ENCODE data around the gene THADA.

Gene THADA

DNA sequence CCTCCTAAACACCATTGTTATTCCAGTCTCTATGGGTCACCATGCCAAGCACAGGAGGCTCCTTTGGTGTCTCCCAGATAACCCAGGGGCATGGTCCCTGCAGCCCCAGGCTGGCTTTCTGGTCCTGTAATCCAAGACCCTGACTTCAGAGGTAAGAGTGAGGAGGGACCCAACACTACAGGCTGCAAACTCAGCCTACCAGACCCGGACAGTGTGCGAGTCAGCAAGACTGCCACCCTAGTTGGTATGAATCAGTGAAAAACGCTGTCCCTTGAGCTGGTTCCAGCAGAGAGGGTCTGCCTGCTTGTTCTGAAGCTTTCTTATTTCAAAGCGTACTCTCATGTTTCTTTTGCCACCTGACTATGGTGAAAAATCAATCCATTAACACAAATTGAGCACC lies 321.8 kb downstream of the THADA start:
- Mint-ChIP-seq H3K4me1 (peaks cover 51% of the 10 kb centered on the region), H3K9me3 (no peaks in the 10 kb centered on the region), H3K27me3 (ENCODE audit: low read depth, poor library complexity) (no peaks in the 10 kb centered on the region), H3K27ac (peak overlapping the region; percentile 4), H3K36me3 (ENCODE audit: low read depth) (peaks cover 11% of the 10 kb centered on the region), H3K4me3 (no peak overlapping the region)
- DNase-seq, result no peak
- TF ChIP-seq, protein P1, sequence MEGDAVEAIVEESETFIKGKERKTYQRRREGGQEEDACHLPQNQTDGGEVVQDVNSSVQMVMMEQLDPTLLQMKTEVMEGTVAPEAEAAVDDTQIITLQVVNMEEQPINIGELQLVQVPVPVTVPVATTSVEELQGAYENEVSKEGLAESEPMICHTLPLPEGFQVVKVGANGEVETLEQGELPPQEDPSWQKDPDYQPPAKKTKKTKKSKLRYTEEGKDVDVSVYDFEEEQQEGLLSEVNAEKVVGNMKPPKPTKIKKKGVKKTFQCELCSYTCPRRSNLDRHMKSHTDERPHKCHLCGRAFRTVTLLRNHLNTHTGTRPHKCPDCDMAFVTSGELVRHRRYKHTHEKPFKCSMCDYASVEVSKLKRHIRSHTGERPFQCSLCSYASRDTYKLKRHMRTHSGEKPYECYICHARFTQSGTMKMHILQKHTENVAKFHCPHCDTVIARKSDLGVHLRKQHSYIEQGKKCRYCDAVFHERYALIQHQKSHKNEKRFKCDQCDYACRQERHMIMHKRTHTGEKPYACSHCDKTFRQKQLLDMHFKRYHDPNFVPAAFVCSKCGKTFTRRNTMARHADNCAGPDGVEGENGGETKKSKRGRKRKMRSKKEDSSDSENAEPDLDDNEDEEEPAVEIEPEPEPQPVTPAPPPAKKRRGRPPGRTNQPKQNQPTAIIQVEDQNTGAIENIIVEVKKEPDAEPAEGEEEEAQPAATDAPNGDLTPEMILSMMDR (IDR thresholded peaks at IDR 0.05), result no peak

DNA sequence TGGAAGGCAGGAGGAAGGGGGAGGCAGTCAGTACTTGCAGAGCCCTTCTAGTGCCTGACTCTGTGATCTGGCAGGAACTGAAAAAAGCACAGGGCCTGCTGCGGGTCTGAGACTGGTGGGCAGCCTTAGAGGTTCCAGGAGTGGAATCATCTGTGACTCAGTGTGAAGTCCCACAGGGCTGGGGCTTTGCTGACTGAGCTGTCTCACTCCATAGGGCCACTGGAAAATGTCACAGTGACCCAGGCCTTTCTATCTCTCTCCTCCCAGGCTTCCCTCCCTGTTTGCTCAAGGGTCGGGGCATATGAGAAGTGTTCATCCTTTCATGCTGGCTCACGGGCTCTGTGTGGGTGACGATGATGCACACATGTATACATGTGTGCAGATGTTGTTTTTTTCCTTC lies 322.3 kb downstream of the THADA start:
- Mint-ChIP-seq H3K9me3 (no peaks in the 10 kb centered on the region), H3K27me3 (ENCODE audit: low read depth, poor library complexity) (no peaks in the 10 kb centered on the region), H3K36me3 (ENCODE audit: low read depth) (peaks cover 11% of the 10 kb centered on the region), H3K27ac (peak overlapping the region; percentile 70), H3K4me3 (no peak overlapping the region), H3K4me1 (peaks cover 51% of the 10 kb centered on the region)
- TF ChIP-seq, protein P1 (IDR thresholded peaks at IDR 0.05), result no peak
- DNase-seq, result no peak

DNA sequence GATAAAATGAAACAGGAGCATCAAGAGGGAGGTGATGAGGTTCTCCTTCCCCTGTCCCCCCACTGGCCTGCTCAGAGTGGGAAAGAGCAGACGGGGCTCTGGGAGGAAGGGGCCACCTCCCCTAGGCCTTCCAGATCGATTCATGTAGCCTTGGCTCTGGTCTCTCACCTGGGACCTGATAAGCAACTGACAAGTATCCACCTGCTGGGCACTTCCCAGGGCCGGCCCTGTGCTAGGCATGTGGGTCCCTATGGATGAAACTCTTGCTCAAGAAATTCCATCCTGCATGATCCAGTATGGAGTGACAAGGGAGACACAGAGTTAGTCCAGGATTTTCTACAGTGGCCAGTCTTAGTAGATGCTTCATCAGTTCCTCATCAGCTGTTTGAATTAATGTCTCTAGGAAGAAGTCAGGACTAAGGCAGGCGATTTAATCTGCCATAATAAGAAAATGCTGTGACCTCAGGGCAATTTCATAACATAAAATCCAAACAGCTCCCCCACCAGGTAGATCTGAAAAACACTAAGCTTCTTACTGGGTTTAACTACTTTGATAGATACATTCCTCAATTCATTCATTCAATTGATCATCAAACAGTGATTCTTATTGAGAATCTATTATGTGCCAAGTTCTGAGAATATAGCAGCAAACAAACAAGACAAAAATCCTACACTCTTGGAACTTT lies 324.8 kb downstream of the THADA start:
- peaks cover 11% of the 10 kb centered on the region for H3K36me3 Mint-ChIP-seq (ENCODE audit: low read depth)
- TF ChIP-seq, protein P1 (IDR thresholded peaks at IDR 0.05), result no peak
- no peak overlapping the region for H3K27ac Mint-ChIP-seq
- no peak for DNase-seq
- no peak overlapping the region for H3K4me3 Mint-ChIP-seq
- no peaks in the 10 kb centered on the region for H3K27me3 Mint-ChIP-seq (ENCODE audit: low read depth, poor library complexity)
- H3K4me1 Mint-ChIP-seq, result peaks cover 54% of the 10 kb centered on the region
- H3K9me3 Mint-ChIP-seq, result no peaks in the 10 kb centered on the region

DNA sequence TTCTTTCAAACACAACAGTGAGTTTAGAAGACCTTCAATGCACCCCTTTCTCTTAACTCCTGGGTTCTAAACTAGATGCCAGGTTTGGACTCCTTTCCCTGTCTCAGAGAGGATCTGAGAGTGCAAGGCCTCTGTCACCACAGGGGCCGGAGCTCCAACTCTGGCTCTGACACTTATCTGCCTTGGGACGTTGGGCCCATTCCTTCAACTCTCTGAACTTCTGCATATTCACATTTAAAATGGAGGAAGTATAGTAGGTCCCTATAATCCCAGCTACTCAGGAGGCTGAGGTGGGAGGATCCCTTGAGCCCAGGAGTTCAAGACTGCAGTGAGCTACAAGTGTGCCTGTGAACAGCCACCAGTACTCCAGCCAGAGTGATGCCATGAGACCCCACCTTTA lies 325.4 kb downstream of the THADA start:
- DNase-seq, result no peak
- Mint-ChIP-seq H3K27me3 (ENCODE audit: low read depth, poor library complexity) (no peaks in the 10 kb centered on the region), H3K4me3 (no peak overlapping the region), H3K4me1 (peaks cover 56% of the 10 kb centered on the region), H3K9me3 (no peaks in the 10 kb centered on the region), H3K27ac (peak overlapping the region; percentile 55), H3K36me3 (ENCODE audit: low read depth) (peaks cover 11% of the 10 kb centered on the region)
- TF ChIP-seq, protein P1 (IDR thresholded peaks at IDR 0.05), result no peak

DNA sequence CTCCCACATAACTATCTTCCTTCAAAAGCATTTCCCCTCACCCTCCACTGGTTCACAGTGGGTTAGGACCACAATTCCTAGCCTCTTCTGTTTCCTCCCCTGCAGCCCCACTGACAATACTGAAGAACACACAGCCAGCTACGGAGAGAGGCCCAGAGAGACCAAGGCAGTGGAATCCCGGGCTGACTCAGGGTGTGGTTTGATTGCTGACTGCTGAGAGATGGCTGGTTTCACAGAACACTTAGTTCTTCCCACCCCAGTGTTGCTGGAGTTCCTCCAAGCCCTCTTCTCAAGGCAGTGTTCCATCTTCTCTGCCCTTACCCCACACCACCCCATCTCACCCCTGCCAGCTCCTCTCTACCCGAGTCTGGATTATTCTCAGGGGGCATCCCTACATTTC lies 326.1 kb downstream of the THADA start:
- no peak for DNase-seq
- no peaks in the 10 kb centered on the region for H3K27me3 Mint-ChIP-seq (ENCODE audit: low read depth, poor library complexity)
- TF ChIP-seq, protein P1 (IDR thresholded peaks at IDR 0.05), result no peak
- H3K4me1 Mint-ChIP-seq, result peaks cover 64% of the 10 kb centered on the region
- peaks cover 11% of the 10 kb centered on the region for H3K36me3 Mint-ChIP-seq (ENCODE audit: low read depth)
- no peak overlapping the region for H3K27ac Mint-ChIP-seq
- H3K4me3 Mint-ChIP-seq, result no peak overlapping the region
- H3K9me3 Mint-ChIP-seq, result no peaks in the 10 kb centered on the region

DNA sequence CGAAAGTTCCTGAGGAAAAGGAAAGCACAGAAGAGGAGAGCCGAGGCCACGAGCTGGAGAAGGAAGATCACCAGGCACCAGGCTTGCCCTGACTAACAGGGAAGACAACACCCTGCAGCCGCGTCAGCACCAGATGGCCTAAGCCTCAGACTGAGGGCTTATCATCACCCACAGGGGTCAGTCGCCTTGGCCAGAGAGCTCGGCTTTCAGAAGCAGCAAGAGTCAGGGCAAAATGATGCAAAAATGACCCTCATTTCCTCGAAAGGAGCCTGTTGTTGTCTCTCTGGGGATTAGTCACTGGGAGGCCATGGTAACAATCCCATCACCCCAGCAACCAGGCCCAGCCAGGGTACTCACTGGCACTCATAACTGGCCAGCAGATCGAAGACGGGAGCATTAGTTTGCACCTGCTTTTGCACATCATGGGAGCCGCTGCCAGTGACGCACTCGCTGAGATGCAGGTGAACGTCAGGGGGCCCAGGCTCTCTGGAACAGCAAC lies 326.7 kb downstream of the THADA start:
- no peak for DNase-seq
- TF ChIP-seq, protein P1 (IDR thresholded peaks at IDR 0.05), result no peak
- Mint-ChIP-seq H3K9me3 (no peaks in the 10 kb centered on the region), H3K27ac (peak overlapping the region; percentile 50), H3K4me1 (peaks cover 63% of the 10 kb centered on the region), H3K36me3 (ENCODE audit: low read depth) (peaks cover 11% of the 10 kb centered on the region), H3K27me3 (ENCODE audit: low read depth, poor library complexity) (no peaks in the 10 kb centered on the region), H3K4me3 (no peak overlapping the region)
